Cardiac muscle cell (in vitro differentiated cells and primary cell): ENCODE measurements around the gene ZNF771. TPM values are rescaled to one million over a fixed set of nuclear protein-coding genes. Genes with fewer than 3 reads are reported as not detected.

ENCODE experiments used
- DNase-seq, 2 donors: peaks; one replicate each; pipeline versions ENCODE4 v3.0.0 to v3.0.0-alpha.2; 2010 to 2017; ENCODE audit warnings: low read depth in 1 of 2, low spot score in 1 of 2
- H3K27ac ChIP-seq: fragments of 200-600 bp; sonication (generic); 2 replicates; pipeline ENCODE4 v1.5.1; 2016
- H3K27me3 ChIP-seq: fragments of 200-600 bp; sonication (generic); 2 replicates; pipeline ENCODE4 v1.6.0; 2016; ENCODE audit warnings: control low read depth
- H3K36me3 ChIP-seq: fragments of 200-600 bp; sonication (generic); 2 replicates; pipeline ENCODE4 v1.5.1; 2016; ENCODE audit warnings: control low read depth
- H3K4me1 ChIP-seq: fragments of 200-600 bp; sonication (generic); 2 replicates; pipeline ENCODE4 v1.8.1; 2017; ENCODE audit warnings: low read depth, mild to moderate bottlenecking, mixed run types
- H3K4me3 ChIP-seq: fragments of 200-600 bp; sonication (generic); 2 replicates; pipeline ENCODE4 v1.5.1; 2016; ENCODE audit warnings: mild to moderate bottlenecking
- H3K9me3 ChIP-seq: fragments of 200-600 bp; sonication (generic); 2 replicates; pipeline ENCODE4 v1.5.1; 2017; ENCODE audit warnings: low read depth, mild to moderate bottlenecking, control low read depth
- polyA plus RNA-seq: library from polyadenylated mRNA; unstranded; fragments of >200 nt; fragmentation: Nextera tagmentation; extraction: Ambion mirVana; gene quantifications from 2 replicates; pipeline ENCODE4 v1.2.1, GENCODE V29; 2016
- total RNA-seq: library from RNA; depleted of rRNA; stranded (reverse); fragments of >200 nt; gene quantifications from 2 replicates; pipeline ENCODE4 v1.2.3, GENCODE V29; 2016
- TF ChIP-seq, protein P1 (sequence below): IDR thresholded peaks from 2 replicates; pipeline ENCODE4 v1.5.1; 2012; ENCODE audit warnings: low read depth, mild to moderate bottlenecking, low read length

ZNF771 gene
- total and polyA plus RNA-seq, 2 experiments from 2014 or later, result 31.5 to 36.1 TPM

DNA sequence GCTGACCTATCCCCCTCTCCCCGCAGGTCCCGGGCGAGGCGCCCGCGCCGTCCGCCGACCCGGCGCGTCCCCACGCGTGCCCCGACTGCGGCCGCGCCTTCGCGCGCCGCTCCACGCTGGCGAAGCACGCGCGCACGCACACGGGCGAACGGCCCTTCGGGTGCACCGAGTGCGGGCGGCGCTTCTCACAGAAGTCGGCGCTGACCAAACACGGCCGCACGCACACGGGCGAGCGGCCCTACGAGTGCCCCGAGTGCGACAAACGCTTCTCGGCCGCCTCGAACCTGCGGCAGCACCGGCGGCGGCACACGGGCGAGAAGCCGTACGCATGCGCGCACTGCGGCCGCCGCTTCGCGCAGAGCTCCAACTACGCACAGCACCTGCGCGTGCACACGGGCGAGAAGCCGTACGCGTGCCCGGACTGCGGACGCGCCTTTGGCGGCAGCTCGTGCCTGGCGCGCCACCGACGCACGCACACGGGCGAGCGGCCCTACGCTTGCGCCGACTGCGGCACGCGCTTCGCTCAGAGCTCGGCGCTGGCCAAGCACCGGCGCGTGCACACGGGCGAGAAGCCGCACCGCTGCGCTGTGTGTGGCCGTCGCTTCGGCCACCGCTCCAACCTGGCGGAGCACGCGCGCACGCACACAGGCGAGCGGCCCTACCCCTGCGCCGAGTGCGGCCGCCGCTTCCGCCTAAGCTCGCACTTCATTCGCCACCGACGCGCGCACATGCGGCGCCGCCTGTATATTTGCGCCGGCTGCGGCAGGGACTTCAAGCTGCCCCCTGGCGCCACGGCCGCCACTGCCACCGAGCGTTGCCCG, 10.3 kb downstream of the ZNF771 start:
- Histone ChIP-seq H3K27me3 (no peaks in the 10 kb centered on the region), H3K9me3 (no peaks in the 10 kb centered on the region), H3K4me1 (no peaks in the 10 kb centered on the region), H3K36me3 (peaks cover 4% of the 10 kb centered on the region), H3K27ac (peak overlapping the region; percentile 86), H3K4me3 (peak overlapping the region; percentile 38)
- TF ChIP-seq, protein P1, sequence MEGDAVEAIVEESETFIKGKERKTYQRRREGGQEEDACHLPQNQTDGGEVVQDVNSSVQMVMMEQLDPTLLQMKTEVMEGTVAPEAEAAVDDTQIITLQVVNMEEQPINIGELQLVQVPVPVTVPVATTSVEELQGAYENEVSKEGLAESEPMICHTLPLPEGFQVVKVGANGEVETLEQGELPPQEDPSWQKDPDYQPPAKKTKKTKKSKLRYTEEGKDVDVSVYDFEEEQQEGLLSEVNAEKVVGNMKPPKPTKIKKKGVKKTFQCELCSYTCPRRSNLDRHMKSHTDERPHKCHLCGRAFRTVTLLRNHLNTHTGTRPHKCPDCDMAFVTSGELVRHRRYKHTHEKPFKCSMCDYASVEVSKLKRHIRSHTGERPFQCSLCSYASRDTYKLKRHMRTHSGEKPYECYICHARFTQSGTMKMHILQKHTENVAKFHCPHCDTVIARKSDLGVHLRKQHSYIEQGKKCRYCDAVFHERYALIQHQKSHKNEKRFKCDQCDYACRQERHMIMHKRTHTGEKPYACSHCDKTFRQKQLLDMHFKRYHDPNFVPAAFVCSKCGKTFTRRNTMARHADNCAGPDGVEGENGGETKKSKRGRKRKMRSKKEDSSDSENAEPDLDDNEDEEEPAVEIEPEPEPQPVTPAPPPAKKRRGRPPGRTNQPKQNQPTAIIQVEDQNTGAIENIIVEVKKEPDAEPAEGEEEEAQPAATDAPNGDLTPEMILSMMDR, result no peak
- DNase-seq, result peak; percentile 94 to 96

DNA sequence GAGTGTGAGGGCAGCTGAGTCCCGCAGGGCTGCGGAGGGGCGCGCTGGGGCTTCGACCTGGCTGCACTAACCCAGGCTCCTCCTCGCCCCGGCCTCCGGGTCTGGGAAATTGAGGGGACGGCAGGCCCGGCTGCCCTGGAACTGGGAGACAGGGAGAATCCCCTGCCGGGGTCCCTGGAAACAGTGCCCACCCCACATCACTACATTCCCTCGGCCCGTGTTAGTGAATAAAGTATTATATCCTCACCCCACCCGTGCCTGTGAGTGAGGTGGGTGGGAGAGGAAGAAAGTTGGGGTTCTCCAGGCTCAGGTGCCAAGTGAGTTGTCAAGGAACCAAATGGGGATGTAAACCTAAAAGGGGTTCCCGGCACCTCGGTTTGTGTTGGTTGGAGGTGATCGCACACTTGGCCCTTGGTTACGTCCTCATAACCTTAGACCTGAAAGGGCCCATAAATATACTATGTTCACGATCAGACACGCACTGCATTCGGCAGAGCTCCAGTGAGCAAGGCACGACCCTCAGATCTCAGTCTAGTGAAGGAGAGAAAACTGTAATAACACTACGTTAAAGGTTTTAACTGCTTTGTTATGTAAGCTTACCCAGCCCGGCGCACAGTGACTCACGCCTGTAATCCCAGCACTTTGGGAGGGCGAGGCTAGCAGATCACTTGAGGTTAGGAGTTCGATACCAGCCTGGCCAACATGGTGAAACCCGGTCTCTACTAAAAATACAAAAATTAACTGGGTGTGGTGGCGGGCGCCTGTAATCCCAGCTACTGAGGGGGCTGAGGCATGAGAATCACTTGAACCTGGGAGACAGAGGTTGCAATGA, 11.2 kb downstream of the ZNF771 start:
- H3K27me3 ChIP-seq, result no peaks in the 10 kb centered on the region
- TF ChIP-seq, protein P1, result peak; percentile 11
- DNase-seq, result no peak
- H3K4me3 ChIP-seq, result peak overlapping the region; percentile 38
- no peaks in the 10 kb centered on the region for H3K4me1 ChIP-seq
- peaks cover 3% of the 10 kb centered on the region for H3K36me3 ChIP-seq
- peak overlapping the region; percentile 86 for H3K27ac ChIP-seq
- no peaks in the 10 kb centered on the region for H3K9me3 ChIP-seq

DNA sequence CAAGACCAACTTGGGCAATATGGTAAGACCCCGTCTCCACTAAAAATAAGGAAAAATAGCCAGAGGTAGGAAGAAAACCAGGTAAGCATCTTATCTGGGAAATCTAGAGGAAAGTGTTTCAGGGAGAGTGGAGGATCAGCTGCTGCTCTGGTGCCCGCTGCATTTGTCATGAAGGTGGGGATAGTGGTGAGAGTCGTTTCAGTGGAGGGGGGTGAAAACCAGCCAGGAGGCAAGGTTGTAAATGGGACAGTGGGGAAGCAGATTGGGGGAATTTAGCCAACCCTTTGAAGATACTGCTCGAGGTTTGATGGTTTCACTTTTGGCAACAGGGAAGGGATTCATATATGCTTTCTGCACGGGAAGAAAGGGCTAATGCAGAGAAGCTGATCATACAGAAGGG, 13.6 kb downstream of the ZNF771 start:
- Histone ChIP-seq H3K27me3 (no peaks in the 10 kb centered on the region), H3K36me3 (peaks cover 3% of the 10 kb centered on the region), H3K9me3 (no peaks in the 10 kb centered on the region), H3K4me1 (no peaks in the 10 kb centered on the region), H3K4me3 (no peak overlapping the region), H3K27ac (no peak overlapping the region)
- TF ChIP-seq, protein P1, result no peak
- no peak for DNase-seq

DNA sequence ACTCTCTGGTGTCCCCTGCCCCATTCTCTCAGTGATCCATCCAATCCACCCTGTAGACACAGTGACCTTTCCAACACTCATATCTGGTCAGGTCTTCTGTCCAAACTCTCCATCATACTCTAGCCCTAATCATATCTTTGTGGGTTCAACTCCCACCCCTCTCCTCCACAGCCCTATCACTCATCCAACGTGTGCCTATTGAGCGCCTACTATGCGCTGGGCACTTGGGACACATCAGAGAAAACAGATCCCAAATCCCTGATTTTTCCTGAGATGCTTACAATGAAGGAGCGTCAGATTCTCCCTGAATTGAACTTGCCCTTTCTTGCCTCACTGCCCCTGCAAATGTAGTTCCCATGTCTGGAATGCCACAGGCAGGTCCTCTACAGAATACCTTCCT, 20.6 kb downstream of the ZNF771 start:
- Histone ChIP-seq H3K36me3 (peaks cover 6% of the 10 kb centered on the region), H3K9me3 (no peaks in the 10 kb centered on the region), H3K4me1 (peaks cover 11% of the 10 kb centered on the region), H3K27ac (no peak overlapping the region), H3K4me3 (no peak overlapping the region), H3K27me3 (no peaks in the 10 kb centered on the region)
- no peak for DNase-seq
- TF ChIP-seq, protein P1, result no peak

DNA sequence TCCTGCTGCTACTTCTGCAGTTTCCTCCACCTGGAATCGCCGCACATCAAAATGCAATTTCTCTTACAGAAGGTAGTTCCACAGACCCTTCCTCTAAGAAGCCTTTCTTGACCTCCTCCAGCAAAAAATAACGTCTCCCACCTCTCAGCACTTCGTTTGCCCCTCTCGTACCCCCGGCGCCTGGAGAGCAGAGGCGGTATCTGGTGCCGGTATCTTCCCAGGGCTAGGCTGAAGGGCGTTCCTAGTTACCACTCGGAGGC, 21.9 kb downstream of the ZNF771 start:
- Histone ChIP-seq H3K27me3 (no peaks in the 10 kb centered on the region), H3K4me1 (peaks cover 11% of the 10 kb centered on the region), H3K4me3 (peak overlapping the region; percentile 44), H3K9me3 (no peaks in the 10 kb centered on the region), H3K36me3 (peaks cover 6% of the 10 kb centered on the region), H3K27ac (no peak overlapping the region)
- no peak for DNase-seq
- TF ChIP-seq, protein P1, result no peak
